Endothelial cell of umbilical vein (primary cell): ENCODE measurements around the gene HSPB6. TPM values are rescaled to one million over a fixed set of nuclear protein-coding genes. Genes with fewer than 3 reads are reported as not detected.
"Not testable (repeated sequence)": the region's sequence is repeated elsewhere in the genome, so short reads cannot be mapped to it uniquely, and the experiment has no call there.

Experiments
- BruUV-seq: library from RNA; stranded (reverse); fragments of 400-500 nt; replicated peaks from 2 replicates; lab custom pipeline; 2021; lab: Mats Ljungman, UMichigan
- CTCF ChIA-PET: fragments of 300-600, 350-600 bp; sonication (Branson Sonifier 250); formaldehyde crosslinking; loops from one replicate; lab custom pipeline; 2021; ENCODE audit warnings: antibody characterized with exemption, inconsistent platforms; lab: Charles Lee
- POLR2A ChIA-PET: fragments of 300-600, 350-600 bp; sonication (Branson Sonifier 250); formaldehyde crosslinking; loops from one replicate; lab custom pipeline; 2021; ENCODE audit warnings: antibody characterized with exemption, inconsistent platforms; lab: Charles Lee
- DNase-seq: peaks from one replicate; pipeline ENCODE4 v3.0.0-alpha.2; 2011; ENCODE audit warnings: low read depth, low spot score
- FAIRE-seq: peaks from 2 replicates; lab custom pipeline; 2011; peaks lifted over from hg19 to GRCh38; lab: Jason Lieb, UNC
- H2AFZ ChIP-seq: 2 replicates; pipeline ENCODE4 v1.6.0; 2012; ENCODE audit warnings: low read depth, low read length, control low read depth, inconsistent platforms
- H3K27ac ChIP-seq: 2 replicates; pipeline ENCODE4 v1.5.1; 2011; ENCODE audit warnings: low read depth, mild to moderate bottlenecking, control low read depth, low read length, moderate library complexity; ENCODE audit not compliant: insufficient read depth
- H3K27me3 ChIP-seq, 2 experiments: 2 replicates each; pipeline versions ENCODE4 v1.6.0 to v1.6.1; 2011; ENCODE audit warnings: low read length in 2 of 2, mixed read lengths in 1 of 2; ENCODE audit not compliant: control insufficient read depth in 2 of 2, insufficient read depth in 2 of 2
- H3K36me3 ChIP-seq, 2 experiments: 2 replicates in 1 of 2; 3 replicates in 1 of 2; pipeline ENCODE4 v1.5.1; 2011; ENCODE audit warnings: low read length in 2 of 2, mild to moderate bottlenecking in 1 of 2, moderate library complexity in 1 of 2; ENCODE audit not compliant: control insufficient read depth in 2 of 2, insufficient read depth in 2 of 2; ENCODE audit errors: extremely low read depth in 1 of 2
- H3K4me1 ChIP-seq: 3 replicates; pipeline ENCODE4 v1.5.1; 2011; ENCODE audit warnings: mild to moderate bottlenecking, low read length; ENCODE audit not compliant: control insufficient read depth, insufficient read depth; ENCODE audit errors: extremely low read depth
- H3K4me2 ChIP-seq: 2 replicates; pipeline ENCODE4 v1.6.1; 2011; ENCODE audit warnings: low read length, control low read depth, mixed read lengths; ENCODE audit not compliant: insufficient read depth
- H3K4me3 ChIP-seq, 3 experiments: fragments of 200-600 bp in 1 of 3; sonication (generic), shearing (Covaris generic) in 1 of 3; replicated peaks in 1 of 3; 2 replicates each; pipeline ENCODE4 v1.5.1; 2011 to 2016; ENCODE audit warnings: control low read depth in 3 of 3, low read length in 3 of 3, mild to moderate bottlenecking in 2 of 3, inconsistent platforms in 1 of 3, low read depth in 1 of 3, moderate library complexity in 1 of 3; ENCODE audit not compliant: insufficient read depth in 1 of 3
- H3K79me2 ChIP-seq: 2 replicates; pipeline ENCODE4 v1.6.0; 2012; ENCODE audit warnings: low read length, inconsistent platforms; ENCODE audit not compliant: control insufficient read depth, insufficient read depth
- H3K9ac ChIP-seq: replicated peaks from 2 replicates; pipeline ENCODE3; 2011; ENCODE audit warnings: low read length, control low read depth; ENCODE audit not compliant: insufficient read depth; ENCODE audit errors: extremely low read depth
- H3K9me1 ChIP-seq: replicated peaks from 3 replicates; pipeline ENCODE4 v1.6.0; 2011; ENCODE audit warnings: mild to moderate bottlenecking, low read length; ENCODE audit not compliant: control insufficient read depth, insufficient read depth; ENCODE audit errors: extremely low read depth
- H3K9me3 ChIP-seq: replicated peaks from 2 replicates; pipeline ENCODE4 v1.5.1; 2012; ENCODE audit warnings: low read length, inconsistent platforms; ENCODE audit not compliant: control insufficient read depth, insufficient read depth
- H4K20me1 ChIP-seq: replicated peaks from 2 replicates; pipeline ENCODE3; 2011; ENCODE audit warnings: mild to moderate bottlenecking, low read length; ENCODE audit not compliant: control insufficient read depth, insufficient read depth; ENCODE audit errors: extremely low read depth
- EZH2 ChIP-seq: IDR thresholded peaks from 2 replicates; pipeline ENCODE4 v1.6.1; 2012; ENCODE audit warnings: borderline replicate concordance, low read depth, mild to moderate bottlenecking, moderate library complexity, low read length, inconsistent platforms; ENCODE audit not compliant: severe bottlenecking
- FOS ChIP-seq: IDR thresholded peaks from 2 replicates; pipeline ENCODE4 v1.6.1; 2011; ENCODE audit warnings: mild to moderate bottlenecking, low read length, moderate library complexity, borderline replicate concordance; ENCODE audit not compliant: insufficient read depth
- GATA2 ChIP-seq: IDR thresholded peaks from 2 replicates; pipeline ENCODE4 v1.7.0; 2011; ENCODE audit warnings: low read depth, mild to moderate bottlenecking, moderate library complexity, mixed read lengths, low read length; ENCODE audit not compliant: insufficient read length, insufficient read depth
- JUN ChIP-seq: IDR thresholded peaks from 2 replicates; pipeline ENCODE4 v1.6.1; 2011; ENCODE audit warnings: borderline replicate concordance, low read depth; ENCODE audit not compliant: insufficient read length, insufficient read depth
- MYC ChIP-seq: IDR thresholded peaks from one replicate; pipeline ENCODE4 v1.6.1; 2011; ENCODE audit warnings: mild to moderate bottlenecking, low read depth, low read length
- POLR2A ChIP-seq: IDR thresholded peaks from 2 replicates; pipeline ENCODE4 v1.6.1; 2012; ENCODE audit warnings: low read depth, mild to moderate bottlenecking, control low read depth, low read length
- POLR2AphosphoS5 ChIP-seq: IDR thresholded peaks from 2 replicates; pipeline ENCODE4 v1.6.1; 2012; ENCODE audit warnings: low read depth, mild to moderate bottlenecking, control low read depth, low read length, moderate library complexity; ENCODE audit not compliant: insufficient read depth
- dilution Hi-C: fragments of 300-500 bp; cut with MboI; formaldehyde crosslinking; loops from one replicate; pipeline ENCODE4 v1.15.0; 2019; ENCODE audit warnings: low sequenced_read_pairs; ENCODE audit not compliant: extremely low pct_ligation_motif_present
- intact Hi-C: fragments of 100-400 bp; cut with micrococcal nuclease; formaldehyde crosslinking; loops from one replicate; pipeline ENCODE4 v1.10.0; 2022
- polyA plus RNA-seq, 4 experiments: library from polyadenylated mRNA; depleted of rRNA in 3 of 4; stranded (reverse) in 3 of 4; unstranded in 1 of 4; fragments of >200 nt; gene quantifications; 2 replicates each; pipeline versions ENCODE4 v1.2.1 to v1.2.3, GENCODE V29; 2011 to 2012; ENCODE audit warnings: missing spikeins in 1 of 4
- total RNA-seq: library from RNA; stranded (reverse); gene quantifications from 2 replicates; pipeline ENCODE4 v1.2.3, GENCODE V29; 2021
- TF ChIP-seq, protein P1 (sequence below): IDR thresholded peaks from 2 replicates; pipeline ENCODE4 v1.6.1; 2011; ENCODE audit not compliant: insufficient read depth, insufficient read length
- TF ChIP-seq, protein P2 (sequence below), 2 donors: IDR thresholded peaks; 1 replicate in 1 of 2; 2 replicates in 1 of 2; pipeline ENCODE4 v1.5.1; 2011; ENCODE audit warnings: low read length in 2 of 2, mild to moderate bottlenecking in 2 of 2, moderate library complexity in 2 of 2, control low read depth in 1 of 2, inconsistent platforms in 1 of 2, low read depth in 1 of 2; ENCODE audit not compliant: insufficient read depth in 1 of 2; ENCODE audit errors: extremely low read depth in 1 of 2

HSPB6 gene
- total and polyA plus RNA-seq, 2 donors (not counting 3 experiments of a cell fraction or from before 2014, with no cell fraction given) = 3.4 to 6.2 TPM

DNA sequence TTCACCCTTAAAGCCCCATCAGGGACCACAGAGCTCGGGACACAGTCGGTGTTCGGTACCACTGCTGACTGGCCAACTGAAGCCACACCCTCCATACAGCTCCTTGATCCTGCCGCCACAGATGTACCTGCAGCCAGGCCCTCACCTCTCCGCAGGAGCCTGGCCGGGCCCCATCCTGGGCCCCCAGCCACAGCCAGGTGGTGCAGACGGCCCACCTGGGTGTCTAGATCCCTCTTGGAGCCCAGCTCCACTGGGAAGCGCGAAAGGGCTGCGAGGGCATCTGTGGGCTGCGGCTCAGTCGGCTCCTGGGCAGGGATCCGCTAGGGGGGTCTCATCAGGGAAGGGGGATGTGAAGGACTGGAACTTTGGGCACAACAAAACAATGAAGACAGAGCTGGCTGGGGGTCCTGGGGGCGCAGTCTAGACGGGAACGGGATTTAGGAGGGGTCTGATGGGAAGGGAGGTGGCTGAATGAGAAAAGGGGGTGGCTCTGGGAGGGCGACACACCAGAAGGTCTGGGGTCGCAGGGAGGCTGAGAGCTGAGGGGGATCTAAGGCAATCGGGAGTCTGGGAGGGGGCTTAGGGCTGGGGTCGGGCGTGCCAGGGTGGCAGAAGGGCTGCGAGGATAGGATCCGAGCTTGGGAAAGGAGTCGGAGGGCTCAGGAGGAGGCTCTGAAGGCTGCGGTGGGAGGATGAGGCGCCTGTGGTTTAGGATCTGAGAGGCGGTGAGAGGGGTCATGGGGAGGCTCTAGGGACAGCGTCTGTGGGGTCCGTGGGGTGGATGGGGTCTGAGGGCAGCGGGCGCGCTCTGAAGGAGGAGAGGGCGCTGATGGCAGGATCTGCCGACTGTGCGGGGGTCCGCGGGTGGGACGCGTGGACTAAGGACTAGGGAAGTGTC lies 40.1 kb upstream of the HSPB6 start:
- FAIRE-seq = no peak

DNA sequence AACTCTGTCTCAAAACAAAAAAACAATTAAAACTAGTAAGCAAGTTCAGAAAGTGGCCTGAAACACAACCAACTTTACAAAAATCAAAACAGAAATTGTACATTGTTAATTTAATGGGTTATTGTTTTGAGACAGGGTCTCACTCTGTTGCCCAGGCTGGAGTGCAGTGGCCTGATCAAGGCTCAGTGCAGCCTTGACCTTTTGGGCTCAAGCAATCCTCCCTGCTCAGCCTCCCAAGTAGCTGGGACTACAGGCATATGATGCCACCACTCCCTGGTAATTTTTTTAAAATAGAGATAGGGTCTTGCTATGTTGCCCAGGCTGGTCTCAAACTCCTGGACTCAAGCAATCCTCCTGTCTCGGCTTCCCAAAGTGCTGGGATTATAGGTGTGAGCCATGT lies 38.7 kb upstream of the HSPB6 start:
- H3K79me2 ChIP-seq, H4K20me1 ChIP-seq, H3K27ac ChIP-seq, CTCF ChIA-PET, FAIRE-seq, H3K9ac ChIP-seq, H3K4me1 ChIP-seq, BruUV-seq, H3K36me3 ChIP-seq, POLR2A ChIA-PET, H3K9me1 ChIP-seq, intact Hi-C loops, dilution Hi-C loops, H3K9me3 ChIP-seq, DNase-seq, H3K4me3 ChIP-seq, H3K4me2 ChIP-seq, H2AFZ ChIP-seq: not testable (repeated sequence)
- H3K27me3 ChIP-seq = peaks cover 11 to 22% of the 10 kb centered on the region in 2 experiments

More for the DNA sequence above, 40.1 kb upstream of the HSPB6 start:
- no peak overlapping the region for H3K4me2 ChIP-seq
- no peak overlapping the region for H3K27ac ChIP-seq
- H3K27me3 ChIP-seq = peaks cover 11 to 22% of the 10 kb centered on the region in 2 experiments
- H4K20me1 ChIP-seq = no peaks in the 10 kb centered on the region
- no peak for DNase-seq
- BruUV-seq = no TSS peak
- no peaks in the 10 kb centered on the region for H3K4me1 ChIP-seq
- H3K4me3 ChIP-seq = no peak overlapping the region
- H3K9me3 ChIP-seq = no peaks in the 10 kb centered on the region
- intact Hi-C loops (no loop called here), dilution Hi-C loops (no loop called here)
- H3K79me2 ChIP-seq = no peaks in the 10 kb centered on the region
- no peak overlapping the region for H2AFZ ChIP-seq
- no peaks in the 10 kb centered on the region for H3K36me3 ChIP-seq
- no peak for TF ChIP-seq GATA2
- TF ChIP-seq MYC = no peak
- TF ChIP-seq JUN = no peak
- TF ChIP-seq EZH2 = no peak
- TF ChIP-seq, protein P1, sequence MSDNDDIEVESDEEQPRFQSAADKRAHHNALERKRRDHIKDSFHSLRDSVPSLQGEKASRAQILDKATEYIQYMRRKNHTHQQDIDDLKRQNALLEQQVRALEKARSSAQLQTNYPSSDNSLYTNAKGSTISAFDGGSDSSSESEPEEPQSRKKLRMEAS = no peak
- no peak for TF ChIP-seq POLR2AphosphoS5
- TF ChIP-seq, protein P2, sequence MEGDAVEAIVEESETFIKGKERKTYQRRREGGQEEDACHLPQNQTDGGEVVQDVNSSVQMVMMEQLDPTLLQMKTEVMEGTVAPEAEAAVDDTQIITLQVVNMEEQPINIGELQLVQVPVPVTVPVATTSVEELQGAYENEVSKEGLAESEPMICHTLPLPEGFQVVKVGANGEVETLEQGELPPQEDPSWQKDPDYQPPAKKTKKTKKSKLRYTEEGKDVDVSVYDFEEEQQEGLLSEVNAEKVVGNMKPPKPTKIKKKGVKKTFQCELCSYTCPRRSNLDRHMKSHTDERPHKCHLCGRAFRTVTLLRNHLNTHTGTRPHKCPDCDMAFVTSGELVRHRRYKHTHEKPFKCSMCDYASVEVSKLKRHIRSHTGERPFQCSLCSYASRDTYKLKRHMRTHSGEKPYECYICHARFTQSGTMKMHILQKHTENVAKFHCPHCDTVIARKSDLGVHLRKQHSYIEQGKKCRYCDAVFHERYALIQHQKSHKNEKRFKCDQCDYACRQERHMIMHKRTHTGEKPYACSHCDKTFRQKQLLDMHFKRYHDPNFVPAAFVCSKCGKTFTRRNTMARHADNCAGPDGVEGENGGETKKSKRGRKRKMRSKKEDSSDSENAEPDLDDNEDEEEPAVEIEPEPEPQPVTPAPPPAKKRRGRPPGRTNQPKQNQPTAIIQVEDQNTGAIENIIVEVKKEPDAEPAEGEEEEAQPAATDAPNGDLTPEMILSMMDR (IDR thresholded peaks at IDR 0.05; ENCODE audit: extremely low read depth in 1 of 2, insufficient read depth in 1 of 2, low read depth in 1 of 2, low read length in 2 of 2) = no peak
- no peak for TF ChIP-seq FOS
- TF ChIP-seq POLR2A = no peak
- ChIA-PET CTCF (no interaction called here), POLR2A (no interaction called here)
- no peaks in the 10 kb centered on the region for H3K9me1 ChIP-seq
- no peak overlapping the region for H3K9ac ChIP-seq
